GM18868 (cell line): ENCODE data around the gene RIN3.
A peak's percentile ranks its signal among the peaks of the same experiment; 100 is the strongest.
"Not testable (repeated sequence)": the region's sequence is repeated elsewhere in the genome, so short reads cannot be mapped to it uniquely, and the experiment has no call there.

Experiments used
- ATAC-seq: cut with Tn5 transposase; IDR thresholded peaks from one replicate; pipeline ENCODE4 v1.9.1; 2021; ENCODE audit warnings: mild to moderate bottlenecking, moderate library complexity; ENCODE audit not compliant: unreplicated experiment

Gene RIN3

DNA sequence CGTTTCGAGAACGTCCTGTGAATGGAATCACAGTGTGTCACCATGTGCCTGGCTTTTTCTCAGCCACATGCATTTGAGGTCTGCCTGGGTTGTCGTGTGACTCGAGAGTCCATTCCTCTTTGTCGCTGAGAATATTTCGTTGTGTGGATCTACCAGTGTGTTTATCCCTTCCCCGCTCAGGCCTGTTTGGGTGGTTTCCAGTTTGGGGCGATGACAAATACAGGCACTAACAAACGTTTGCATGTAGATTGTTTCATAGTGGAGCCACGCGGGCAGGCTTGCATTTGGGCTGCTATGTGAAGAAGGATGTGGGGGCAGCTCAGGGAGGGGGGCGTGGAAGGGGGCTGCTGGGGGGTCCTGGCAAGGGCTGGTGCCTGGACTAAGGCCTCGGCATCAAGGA, 14.1 kb downstream of the RIN3 start:
- ATAC-seq, result no peak

DNA sequence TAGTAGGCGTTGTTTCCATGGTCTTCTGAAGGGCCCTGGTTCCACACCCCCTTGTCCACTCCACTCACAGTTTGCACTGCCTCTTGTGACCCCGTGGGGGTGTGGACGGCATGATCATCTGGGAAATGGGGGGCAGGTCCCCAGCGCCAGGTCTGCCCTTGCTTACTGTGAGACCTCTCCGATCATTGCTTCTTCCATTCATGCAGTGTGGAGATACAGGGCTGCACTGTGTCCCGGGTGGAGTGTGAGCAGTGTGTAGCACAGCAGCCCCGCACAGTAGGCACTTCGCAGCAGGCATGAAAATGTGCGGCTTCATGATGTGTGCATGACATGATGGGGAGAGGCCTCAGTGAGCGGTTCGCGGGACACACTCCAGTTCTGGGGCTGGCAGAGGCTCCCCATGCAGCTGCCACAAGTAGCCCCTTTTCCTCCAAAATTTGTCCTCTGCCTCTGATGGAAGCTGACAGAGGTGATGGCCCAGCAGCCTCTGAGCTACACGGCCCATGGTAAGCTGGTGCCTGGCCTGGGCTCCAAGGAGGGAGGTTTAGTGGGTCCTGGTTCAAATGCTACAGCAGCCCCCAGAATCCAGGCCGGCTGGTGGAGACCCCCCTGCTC, 15.0 kb downstream of the RIN3 start:
- no peak for ATAC-seq

DNA sequence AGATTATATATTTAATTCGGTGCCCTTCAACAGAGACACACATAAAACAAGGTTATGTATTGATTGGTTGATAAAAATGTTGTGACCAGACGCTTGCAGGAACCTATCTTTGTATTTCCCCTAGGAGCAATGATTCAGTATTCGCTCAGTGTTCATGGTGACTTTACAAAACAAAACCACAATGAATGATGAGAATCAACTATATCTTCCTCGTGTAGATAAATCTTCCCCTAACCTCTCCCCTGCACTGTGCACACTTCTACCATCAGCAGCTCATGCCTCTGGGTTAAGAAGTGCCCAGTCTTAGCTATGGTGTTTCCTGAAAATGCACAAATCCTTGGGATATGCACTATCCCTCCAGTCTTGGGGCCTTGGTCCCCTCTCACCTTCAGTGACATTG, 16.3 kb downstream of the RIN3 start:
- no peak for ATAC-seq

DNA sequence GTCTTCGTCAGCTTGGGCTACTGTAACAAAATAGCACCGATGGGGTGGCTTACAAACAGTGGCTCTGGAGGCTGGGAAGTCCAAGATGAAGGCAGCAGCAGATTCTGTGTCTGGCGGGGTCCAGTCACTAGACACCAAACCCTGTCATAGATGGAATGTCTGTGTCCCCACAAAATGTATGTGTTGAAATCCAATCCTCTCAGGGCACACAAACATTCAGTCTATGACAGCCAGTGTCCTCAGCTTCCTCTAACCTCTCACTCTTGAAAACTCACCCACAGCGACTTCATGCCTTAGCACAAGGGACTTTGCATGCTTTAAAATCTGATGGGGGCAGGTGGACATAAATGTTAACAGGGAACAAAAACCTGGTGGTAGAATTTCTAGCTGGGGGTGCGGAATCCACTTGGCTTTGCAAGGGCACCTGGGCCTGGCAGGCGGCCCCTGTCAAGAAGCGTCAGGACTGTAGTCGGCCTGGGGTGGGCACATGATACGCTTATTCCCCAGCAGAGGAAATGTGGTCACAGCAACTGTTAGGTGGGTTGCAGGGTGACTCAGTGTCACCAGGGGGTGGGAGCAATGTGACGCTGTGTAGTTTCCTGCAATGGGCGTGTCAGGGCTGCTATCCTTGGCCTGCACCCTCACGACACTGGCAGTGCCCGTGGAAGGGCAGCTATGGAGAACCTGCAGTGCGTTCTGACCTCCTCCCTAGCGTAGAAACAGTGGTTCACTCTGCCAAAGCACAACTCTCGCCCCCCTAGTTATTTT, 17.7 kb downstream of the RIN3 start:
- no peak for ATAC-seq

DNA sequence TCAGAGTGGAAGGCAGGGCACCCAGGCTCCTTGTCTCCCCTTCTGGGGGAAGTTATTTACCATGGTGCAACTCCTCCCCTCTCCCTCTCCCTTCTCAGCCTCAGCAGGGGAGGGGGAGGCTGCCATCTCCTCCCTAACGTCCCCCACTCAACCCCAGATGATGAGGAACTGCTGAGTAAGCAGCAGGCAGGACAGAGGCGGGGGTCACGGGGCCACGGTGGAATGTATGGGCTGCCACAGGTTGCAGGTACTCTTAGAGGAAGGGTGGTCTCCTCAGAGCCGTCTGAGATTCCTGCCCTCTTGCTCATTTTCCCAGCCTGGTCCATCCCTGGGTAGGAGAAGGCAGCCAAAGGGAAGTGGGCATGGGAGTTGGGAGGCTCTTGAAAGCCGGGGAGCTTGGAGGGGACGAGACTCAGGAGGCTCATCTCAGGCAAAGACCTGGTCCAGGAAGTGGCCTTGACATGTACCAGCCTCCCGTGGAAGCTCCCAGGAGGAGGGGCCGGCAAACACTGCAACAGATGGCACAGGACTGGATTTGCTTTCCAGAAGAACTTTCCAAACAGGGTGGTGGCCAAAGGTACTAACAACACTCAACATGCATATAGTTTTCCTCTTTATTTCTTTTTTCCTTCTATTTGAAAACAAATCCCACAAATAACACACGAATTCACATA, 19.0 kb downstream of the RIN3 start:
- no peak for ATAC-seq

DNA sequence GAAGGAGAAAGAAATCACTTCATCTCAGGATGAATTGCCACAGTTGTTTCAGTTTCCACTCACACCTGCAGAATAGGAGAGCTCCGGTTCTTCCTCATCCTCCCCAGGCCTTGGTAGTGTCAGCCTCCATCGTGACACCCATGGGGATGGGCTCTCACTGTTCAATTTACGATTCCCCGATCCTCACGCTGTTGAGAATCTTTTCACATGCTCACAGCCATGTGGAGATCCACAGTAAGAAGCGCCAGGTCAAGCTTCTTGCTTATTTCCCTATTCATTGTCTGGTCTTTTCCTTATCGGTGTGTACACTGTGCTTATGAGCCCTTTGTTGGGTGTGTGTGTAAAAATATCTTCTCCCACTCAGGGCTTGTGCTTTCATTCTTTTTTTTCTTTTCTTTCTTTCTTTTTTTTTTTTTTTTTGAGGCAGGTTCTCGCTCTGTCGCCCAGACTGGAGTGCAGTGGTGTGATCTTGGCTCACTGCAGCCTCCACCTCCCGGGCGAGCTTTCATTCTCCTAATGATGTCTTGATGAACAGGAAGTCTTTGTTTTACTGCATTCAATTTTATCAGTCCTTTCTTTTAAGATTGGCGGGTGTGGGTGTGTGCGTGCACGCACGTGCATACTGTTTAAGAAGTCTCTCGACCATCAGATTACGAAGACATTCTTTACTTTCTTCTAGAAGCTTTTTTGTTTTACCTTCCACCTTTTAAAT, 21.5 kb downstream of the RIN3 start:
- ATAC-seq, result no peak

DNA sequence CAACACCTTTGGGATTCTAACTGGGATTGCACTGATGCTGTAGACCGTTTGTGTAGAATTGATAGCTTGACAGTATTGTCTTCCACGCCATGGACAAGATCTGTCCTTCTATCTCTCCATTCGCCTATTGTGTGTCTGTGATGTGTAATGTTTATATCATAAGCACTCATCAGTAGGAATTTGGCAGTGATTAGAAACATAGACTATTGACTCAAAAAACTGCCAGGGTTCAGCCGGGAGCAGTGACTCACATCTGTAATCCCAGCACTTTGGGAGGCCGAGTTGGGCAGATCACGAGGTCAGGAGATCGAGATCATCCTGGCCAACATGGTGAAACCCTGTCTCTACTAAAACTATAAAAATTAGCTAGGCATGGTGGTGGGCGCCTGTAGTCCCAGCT, 22.6 kb downstream of the RIN3 start:
- not testable (repeated sequence) for ATAC-seq

DNA sequence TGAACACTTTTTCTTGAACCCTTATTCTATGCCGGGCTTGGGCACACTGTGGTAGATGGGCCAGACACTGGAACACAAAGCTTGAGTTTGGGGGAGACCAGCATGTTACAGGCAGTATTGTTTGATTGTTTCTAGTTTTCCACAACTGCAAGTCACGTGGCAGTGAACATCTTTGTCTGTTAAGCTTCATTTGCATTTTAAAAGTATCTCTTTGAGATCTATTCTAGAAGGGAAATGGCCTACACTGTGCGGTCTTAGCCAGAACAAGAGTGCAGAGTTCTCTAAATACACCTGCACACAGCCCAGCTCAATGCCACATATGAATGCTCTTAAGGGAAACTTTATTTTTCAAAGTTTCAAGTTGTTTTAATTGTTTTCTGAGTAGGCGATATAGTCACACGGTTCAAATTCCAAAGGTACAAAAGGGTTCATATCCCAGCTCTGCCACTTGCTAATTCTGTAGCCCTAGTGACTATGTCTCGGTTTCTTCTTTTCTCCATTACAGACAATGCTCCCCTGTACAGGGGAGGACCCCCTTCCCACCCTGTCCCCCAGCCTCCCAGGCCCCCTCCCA, 24.9 kb downstream of the RIN3 start:
- peak; percentile 62 for ATAC-seq

DNA sequence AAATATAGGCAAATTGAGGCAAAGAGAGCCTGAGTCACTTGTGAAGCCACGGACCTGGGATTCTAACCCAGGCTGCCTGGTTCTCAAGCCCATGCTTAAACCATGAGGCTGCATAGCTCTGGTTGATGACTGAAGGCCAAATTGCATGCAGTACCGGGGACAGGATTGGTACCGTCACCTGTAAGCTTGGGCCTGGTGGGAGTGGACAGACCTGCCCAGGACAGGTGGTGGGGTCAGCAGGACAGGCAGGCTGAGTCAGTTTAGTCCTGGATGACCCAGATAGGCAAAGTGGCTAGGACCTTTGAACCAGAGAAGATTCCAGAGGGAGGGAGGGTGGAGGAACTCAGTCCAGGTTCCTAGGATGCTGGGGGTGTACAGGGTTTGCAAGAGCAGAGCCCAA, 25.8 kb downstream of the RIN3 start:
- no peak for ATAC-seq

DNA sequence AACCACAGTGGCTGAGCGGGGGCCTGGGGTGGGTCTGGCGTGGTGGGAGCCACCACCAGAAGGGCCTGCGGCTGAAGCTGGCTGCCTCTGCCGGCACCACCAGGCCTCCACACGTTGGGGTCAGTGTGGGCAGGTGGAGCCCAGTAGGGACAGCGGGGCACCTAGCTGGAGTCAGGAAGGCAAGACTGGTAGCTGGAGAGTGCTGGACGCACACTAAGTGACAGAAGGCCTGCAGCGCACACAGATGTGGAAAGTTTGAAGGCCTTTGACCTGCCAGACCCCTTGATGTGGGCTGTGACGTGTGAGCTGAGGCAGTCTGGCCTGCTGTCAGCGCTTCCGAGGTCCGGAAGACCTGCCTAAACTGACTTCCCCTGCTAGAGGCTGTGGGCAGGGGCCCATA, 26.3 kb downstream of the RIN3 start:
- ATAC-seq, result no peak

DNA sequence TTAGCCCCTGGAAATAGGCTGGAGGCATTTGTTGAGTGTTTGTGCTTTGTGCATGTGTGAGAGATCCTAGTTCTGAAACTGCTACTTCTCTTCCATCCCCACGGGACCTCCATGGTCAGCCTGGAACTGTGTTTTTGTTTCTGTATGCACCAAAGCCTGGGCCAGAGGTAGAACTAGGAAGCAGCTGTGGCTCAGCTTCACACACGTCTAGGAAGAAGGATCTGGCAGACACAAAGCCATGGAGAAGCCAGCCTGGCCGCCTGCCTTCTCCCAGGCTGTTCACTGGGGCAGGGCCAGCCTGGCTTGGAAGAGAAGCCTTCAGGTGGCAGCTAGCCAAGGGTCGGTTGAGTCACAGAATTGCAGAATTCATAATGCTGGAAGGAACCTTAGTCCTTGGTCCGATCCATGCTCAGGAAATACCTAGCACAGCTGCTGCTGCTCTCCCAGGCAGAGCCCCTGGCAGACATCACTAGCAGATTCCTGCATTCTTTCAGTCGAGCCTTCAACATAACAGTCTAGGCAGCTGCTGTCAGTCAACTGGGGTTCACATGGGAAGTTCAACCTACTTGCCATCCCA, 27.0 kb downstream of the RIN3 start:
- no peak for ATAC-seq

DNA sequence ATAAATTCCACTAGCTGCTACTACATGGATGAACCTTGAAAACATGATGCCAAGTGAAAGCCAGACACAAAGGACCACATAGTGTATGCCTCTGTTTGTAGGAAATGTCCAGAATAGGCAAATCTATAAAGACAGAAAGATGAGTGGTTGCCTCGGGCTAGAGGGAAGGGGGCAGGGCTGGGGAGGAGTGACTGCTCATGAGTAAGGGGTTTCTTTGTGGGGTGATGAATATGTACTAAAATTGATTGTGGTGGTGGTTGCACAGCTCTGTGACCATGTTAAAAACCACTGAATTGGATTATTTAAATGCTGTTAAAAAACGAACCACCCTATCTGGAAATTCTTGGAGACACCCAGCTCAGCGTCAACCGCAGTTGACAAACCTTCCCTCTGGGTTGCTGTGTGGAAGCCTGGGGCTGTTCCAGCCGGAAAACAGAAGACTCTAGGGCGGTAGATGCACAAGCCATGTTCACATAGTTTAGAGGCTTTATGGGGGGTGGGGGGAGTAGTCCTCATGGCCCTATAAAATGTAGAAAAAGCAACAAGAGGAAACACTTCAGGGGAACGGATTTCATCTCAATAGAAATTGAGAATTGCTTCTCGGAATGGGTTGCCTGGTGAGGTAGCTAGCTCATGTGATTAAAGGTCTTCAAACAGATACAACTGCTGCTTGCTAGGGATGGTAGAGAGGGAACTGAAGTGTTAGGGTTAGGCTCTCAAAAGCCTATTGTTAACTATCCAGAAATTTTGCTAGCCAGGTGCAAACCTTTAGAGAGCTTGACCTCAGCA, 29.4 kb downstream of the RIN3 start:
- no peak for ATAC-seq

DNA sequence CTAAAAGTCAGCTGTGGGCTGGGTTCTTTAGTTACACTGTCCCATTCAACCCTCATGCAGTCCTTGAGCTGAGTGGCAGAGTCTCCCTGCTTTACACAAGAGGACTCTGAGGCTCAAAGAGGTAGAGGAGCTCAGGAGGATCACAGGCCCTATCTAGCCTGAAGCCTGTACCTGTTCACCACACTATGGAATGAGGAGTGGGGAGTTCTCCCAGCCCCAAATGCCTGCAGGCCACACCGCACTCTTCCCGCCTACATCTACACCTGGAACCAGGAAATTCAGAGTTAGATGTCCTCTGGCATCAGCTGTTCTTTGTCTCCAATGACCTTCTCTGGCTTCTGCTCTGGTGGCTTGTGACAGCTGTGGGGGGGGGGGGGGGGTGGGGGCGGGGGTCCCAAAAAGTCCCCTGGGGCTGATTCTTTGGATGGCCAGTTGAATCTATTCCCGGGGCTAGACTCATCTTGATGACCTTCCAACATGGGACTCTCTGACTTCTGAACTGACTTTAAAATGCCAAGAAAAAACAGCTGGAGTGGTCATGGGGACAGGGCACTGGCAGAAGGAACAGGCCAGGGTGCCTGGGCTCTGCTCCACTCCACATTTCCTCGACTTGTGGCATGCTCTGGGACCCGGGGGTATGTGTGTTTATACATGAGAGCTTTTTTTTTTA, 30.6 kb downstream of the RIN3 start:
- ATAC-seq, result no peak

DNA sequence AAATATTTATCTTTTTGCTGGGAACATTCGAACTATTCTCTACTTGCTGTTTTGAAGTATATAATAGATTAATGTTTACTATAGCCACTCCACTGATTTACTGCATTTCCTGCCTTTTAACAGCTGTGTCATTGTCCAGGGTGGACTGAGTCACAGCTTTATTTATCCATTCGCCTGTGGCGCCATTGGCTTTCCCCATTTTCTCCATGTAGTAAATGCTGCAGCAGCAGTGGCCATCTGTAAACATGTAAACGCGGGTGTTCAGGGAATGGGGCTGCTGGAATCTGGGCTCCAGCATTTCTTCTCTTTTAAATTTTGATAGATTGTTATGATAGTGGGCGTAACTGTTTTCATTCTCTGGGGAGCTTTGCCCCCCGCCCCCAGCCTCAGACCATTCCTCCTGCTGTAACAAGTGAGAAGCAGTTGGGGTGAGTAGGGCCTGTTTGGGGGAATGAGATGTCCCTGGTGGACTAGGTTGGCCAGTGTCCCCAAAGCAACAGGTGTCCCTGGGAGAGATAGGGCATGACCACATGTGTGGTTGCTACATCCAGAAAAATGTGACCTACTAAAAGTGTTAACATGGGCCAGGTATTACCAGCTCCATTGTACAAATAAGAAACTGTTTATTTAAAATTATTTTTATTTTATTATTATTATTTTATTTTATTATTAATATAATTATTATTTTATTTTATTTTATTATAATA, 32.9 kb downstream of the RIN3 start:
- no peak for ATAC-seq

DNA sequence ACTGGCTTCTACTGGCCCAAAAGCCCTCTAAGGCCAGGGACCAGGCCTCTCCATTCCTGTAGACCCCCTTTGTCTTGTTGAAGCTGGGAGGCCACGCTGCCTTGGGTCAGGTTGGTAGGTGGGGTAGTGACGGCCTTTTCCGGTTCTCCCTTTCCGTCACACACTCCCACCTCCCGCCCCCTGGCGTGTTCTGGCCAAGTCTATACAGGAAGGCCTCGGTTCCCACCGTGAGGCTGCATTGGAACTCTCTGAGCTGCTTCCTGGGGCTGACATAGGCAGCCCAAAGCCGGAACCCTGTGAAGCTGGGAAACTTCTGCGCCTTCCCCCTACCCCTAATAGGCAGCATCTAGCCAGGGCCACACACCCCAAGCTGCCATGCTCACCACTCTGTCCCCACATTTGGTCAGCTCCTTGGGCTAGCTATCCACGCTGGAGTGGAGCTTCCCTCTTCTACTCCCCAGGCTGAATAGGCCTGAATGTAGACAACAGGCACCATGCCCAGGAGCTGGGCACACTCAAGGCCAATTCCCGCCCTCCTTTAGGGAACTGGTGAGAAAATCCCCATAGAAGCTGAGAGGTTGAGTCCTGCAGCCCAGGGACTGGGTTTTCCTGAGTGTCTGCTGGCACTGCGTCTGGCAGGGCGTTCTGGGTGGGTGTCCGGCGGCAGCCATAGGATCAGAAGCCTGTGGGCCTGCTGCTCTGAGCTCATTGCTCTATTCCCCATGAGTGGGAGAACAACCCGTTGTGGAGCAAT, 35.7 kb downstream of the RIN3 start:
- no peak for ATAC-seq

DNA sequence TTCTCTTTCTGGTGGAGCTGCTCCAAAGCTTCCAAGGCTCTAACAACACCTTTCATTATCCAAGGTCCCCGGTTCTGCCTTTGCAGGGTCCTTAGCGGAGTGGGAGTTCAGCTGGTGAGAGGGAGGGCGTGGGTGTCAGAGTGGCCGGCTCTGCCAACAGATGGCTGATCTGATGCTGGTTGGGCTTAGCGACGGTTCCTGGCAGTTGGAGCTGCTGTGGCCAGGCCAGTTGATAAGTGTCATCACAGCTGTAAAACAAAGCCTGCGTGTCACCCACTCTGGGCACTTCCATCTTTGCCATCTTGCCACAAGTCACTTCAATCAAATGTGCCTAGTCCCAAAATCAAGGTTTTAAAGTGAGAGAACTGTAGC, 36.3 kb downstream of the RIN3 start:
- no peak for ATAC-seq

DNA sequence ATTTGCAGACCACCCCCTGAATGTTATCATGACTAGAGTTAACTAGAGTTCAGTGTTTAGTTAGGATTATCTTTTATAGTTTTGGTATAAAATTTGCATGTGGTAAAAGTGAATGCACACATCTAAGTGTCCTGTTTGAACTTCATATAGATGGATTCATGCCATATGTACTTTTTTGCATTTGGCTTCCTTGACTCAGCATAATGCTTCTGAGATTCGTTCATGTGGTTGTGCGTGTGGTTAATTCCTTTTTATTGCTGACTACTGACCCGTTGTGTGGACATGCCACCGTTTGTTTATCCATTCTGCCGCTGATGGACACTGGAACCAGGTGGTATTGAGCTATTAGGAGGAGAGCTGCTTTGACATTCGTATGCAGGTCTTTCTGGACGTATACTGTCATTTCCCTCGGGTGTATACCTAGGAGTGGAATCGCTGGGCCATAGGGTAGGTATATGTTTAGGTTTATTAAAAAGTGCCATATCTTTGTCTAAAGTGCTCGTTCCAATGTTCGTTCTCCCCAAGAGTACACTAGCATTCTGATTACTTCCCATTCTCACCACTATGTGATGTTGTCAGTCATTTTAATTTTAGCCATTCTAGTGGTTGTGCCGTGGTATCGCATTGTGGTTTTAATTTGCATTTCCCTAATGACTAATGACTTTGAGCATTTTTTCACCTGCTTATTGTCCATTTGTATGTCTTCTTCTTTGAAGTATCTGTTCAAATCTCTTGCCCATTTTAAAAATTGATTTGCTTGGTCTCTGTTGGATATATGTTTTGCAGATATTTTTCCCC, 37.7 kb downstream of the RIN3 start:
- ATAC-seq, result peak; percentile 77

DNA sequence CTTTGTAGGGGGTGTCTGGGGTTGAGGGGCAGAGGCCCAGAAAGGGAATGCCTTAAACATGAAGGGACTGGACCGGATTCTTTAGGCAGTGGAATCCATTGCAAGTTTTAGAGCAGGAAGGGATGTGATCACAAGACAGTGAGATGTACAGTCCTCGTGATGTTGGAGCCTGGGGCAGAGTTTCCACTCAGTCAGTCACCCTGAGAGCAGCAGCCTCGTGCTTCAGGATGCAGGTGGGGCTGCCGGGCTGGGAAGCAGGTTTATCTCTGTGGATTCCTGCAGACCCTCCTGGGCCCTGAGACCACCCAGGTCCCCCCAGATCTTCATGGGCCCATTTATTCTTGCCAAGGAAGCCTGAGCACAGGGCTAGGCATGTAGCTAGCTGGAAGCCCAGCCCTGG, 38.5 kb downstream of the RIN3 start:
- ATAC-seq, result no peak
